Liver (tissue), 9 donors: Measurements from ENCODE around the gene JAKMIP1. TPM values are rescaled to one million over a fixed set of nuclear protein-coding genes. Genes with fewer than 3 reads are reported as not detected.

Source experiments
- DNase-seq: peaks from one replicate; pipeline ENCODE4 v3.0.0-alpha.2; 2017; ENCODE audit warnings: low spot score
- H3K27ac ChIP-seq, 2 donors: one replicate each; pipeline ENCODE4 v1.7.0; 2013; ENCODE audit warnings: inconsistent platforms in 2 of 2, low read length in 2 of 2, control low read depth in 1 of 2, low read depth in 1 of 2, mild to moderate bottlenecking in 1 of 2
- H3K27me3 ChIP-seq, 4 donors: one replicate each; pipeline versions ENCODE4 v1.6.1 to v1.7.0; 2013; ENCODE audit warnings: low read length in 3 of 4, inconsistent platforms in 1 of 4, mild to moderate bottlenecking in 1 of 4, moderate library complexity in 1 of 4; ENCODE audit not compliant: control insufficient read depth in 4 of 4, insufficient read depth in 4 of 4
- H3K36me3 ChIP-seq, 4 donors: one replicate each; pipeline versions ENCODE4 v1.6.1 to v1.7.0; 2013; ENCODE audit warnings: low read length in 3 of 4, mild to moderate bottlenecking in 3 of 4, low read depth in 1 of 4, moderate library complexity in 1 of 4; ENCODE audit not compliant: control insufficient read depth in 4 of 4, insufficient read depth in 3 of 4
- H3K4me1 ChIP-seq, 4 donors: one replicate each; pipeline versions ENCODE4 v1.6.1 to v1.7.0; 2013; ENCODE audit warnings: low read length in 3 of 4, mild to moderate bottlenecking in 3 of 4, moderate library complexity in 1 of 4; ENCODE audit not compliant: control insufficient read depth in 4 of 4, insufficient read depth in 4 of 4
- H3K4me3 ChIP-seq, 3 donors: one replicate each; pipeline versions ENCODE4 v1.6.1 to v1.7.0; 2013; ENCODE audit warnings: low read length in 3 of 3, control low read depth in 1 of 3, low read depth in 1 of 3, mild to moderate bottlenecking in 1 of 3
- H3K9ac ChIP-seq, 2 donors: one replicate each; pipeline ENCODE4 v1.7.0; 2013; ENCODE audit warnings: low read length in 2 of 2, mild to moderate bottlenecking in 2 of 2, moderate library complexity in 2 of 2, control low read depth in 1 of 2, low read depth in 1 of 2
- H3K9me3 ChIP-seq, 4 donors: one replicate each; pipeline versions ENCODE4 v1.6.1 to v1.7.0; 2013; ENCODE audit warnings: low read length in 3 of 4; ENCODE audit not compliant: control insufficient read depth in 4 of 4
- FOXA2 ChIP-seq: IDR thresholded peaks from 2 replicates; pipeline ENCODE4 v1.6.1; 2016; ENCODE audit warnings: antibody characterized with exemption
- HNF4A ChIP-seq, 2 donors: conservative IDR thresholded peaks; 2 replicates each; pipeline ENCODE4 v1.6.1; 2016; ENCODE audit warnings: antibody characterized with exemption in 2 of 2, mild to moderate bottlenecking in 2 of 2
- JUND ChIP-seq, 2 donors: IDR thresholded peaks; 2 replicates each; pipeline ENCODE4 v1.6.1; 2016; ENCODE audit warnings: antibody characterized with exemption in 2 of 2
- NR2F2 ChIP-seq: IDR thresholded peaks from 2 replicates; pipeline ENCODE4 v1.6.1; 2016; ENCODE audit warnings: antibody characterized with exemption
- RAD21 ChIP-seq, 2 donors: IDR thresholded peaks; 2 replicates each; pipeline ENCODE4 v1.6.1; 2016; ENCODE audit warnings: antibody characterized with exemption in 2 of 2, mild to moderate bottlenecking in 2 of 2
- RXRA ChIP-seq, 2 donors: IDR thresholded peaks; 2 replicates each; pipeline ENCODE4 v1.6.1; 2017 to 2018; ENCODE audit warnings: antibody characterized with exemption in 2 of 2, mild to moderate bottlenecking in 1 of 2
- TAF1 ChIP-seq: conservative IDR thresholded peaks from 2 replicates; pipeline ENCODE4 v1.6.1; 2016; ENCODE audit warnings: antibody characterized with exemption, mild to moderate bottlenecking
- YY1 ChIP-seq: IDR thresholded peaks from 2 replicates; pipeline ENCODE4 v1.6.1; 2016; ENCODE audit warnings: antibody characterized with exemption, mild to moderate bottlenecking
- WGBS: extraction: QIAGEN DNeasy Blood & Tissue Kit; methylation state at CpG from one replicate; pipeline ENCODE4 v1.1.7; 2013; 5-methylcytosine and 5-hydroxymethylcytosine counted together
- polyA plus RNA-seq, 2 donors: library from polyadenylated mRNA; stranded (reverse) in 1 of 2; unstranded in 1 of 2; fragments of 200-250 nt in 1 of 2; fragments of >200 nt in 1 of 2; fragmentation: Nextera tagmentation in 1 of 2; extraction: Ambion mirVana in 1 of 2; gene quantifications; one replicate each; pipeline versions ENCODE4 v1.2.1 to v1.2.3, GENCODE V29; 2013 to 2015
- total RNA-seq, 2 donors: library from RNA; depleted of rRNA; stranded (reverse); fragments of >200 nt; gene quantifications; one replicate each; pipeline ENCODE4 v1.2.3, GENCODE V29; 2014
- TF ChIP-seq, protein P1 (sequence below): fragments of 150-350 bp; IDR thresholded peaks from 2 replicates; pipeline ENCODE4 v1.5.1; 2017; ENCODE audit warnings: improper control_type of control experiment, low read depth, low read length; ENCODE audit not compliant: missing input control
- TF ChIP-seq, protein P2 (sequence below): IDR thresholded peaks from 2 replicates; pipeline ENCODE4 v1.6.1; 2016; ENCODE audit warnings: antibody characterized with exemption
- TF ChIP-seq, protein P3 (sequence below): IDR thresholded peaks from 2 replicates; pipeline ENCODE4 v1.6.1; 2016; ENCODE audit warnings: antibody characterized with exemption, mild to moderate bottlenecking
- donor health status: healthy.
- donor health status: healthy.
- donor health status: healthy.
- donor health status: healthy.
- donor health status: healthy.

Gene JAKMIP1
- total and polyA plus RNA-seq, 4 donors: 0.08 to 0.50 TPM; not detected in 2

DNA sequence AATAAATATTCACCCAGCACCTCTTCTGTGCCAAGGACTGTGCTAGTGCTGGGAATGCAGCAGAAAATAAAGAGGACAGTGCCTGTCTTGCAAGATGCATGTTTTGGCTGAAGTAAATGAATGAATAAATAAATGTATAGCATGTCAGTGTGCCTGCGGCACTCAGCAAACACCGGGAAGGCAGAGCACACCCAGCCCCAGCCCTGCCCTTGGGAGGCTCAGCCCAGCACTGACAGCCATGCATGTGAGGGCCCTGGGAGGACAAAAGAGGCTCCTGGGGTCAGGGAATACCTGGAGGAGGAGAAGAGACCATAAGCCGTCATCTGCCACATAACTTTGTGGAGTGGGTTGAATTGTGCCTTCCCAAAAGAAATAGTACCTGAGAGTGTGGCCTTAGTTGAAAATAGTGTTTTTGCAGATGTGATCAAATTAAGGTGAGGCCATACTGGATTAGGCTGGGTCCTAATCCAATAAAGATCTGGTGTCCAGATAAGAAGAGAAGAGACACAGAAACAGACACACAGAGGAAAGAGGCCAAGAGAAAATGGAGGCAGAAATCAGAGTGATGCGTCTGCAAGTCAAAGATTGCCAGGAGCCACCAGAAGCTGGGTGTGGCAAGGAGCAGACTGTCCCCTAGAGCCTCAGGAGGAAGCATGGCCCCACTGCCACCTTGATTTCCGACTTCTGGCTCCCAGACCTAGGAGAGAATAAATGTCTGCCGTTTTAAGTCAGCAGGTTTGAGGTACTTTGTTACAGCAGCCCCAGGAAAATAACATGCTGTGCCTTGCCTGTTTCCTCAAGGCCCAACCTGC is 198.5 kb downstream of the JAKMIP1 start (continued):
- no peak for TF ChIP-seq JUND (IDR thresholded peaks at IDR 0.05)
- no peak for TF ChIP-seq YY1
- no peak for TF ChIP-seq RAD21 (IDR thresholded peaks at IDR 0.05)
- TF ChIP-seq, protein P1, sequence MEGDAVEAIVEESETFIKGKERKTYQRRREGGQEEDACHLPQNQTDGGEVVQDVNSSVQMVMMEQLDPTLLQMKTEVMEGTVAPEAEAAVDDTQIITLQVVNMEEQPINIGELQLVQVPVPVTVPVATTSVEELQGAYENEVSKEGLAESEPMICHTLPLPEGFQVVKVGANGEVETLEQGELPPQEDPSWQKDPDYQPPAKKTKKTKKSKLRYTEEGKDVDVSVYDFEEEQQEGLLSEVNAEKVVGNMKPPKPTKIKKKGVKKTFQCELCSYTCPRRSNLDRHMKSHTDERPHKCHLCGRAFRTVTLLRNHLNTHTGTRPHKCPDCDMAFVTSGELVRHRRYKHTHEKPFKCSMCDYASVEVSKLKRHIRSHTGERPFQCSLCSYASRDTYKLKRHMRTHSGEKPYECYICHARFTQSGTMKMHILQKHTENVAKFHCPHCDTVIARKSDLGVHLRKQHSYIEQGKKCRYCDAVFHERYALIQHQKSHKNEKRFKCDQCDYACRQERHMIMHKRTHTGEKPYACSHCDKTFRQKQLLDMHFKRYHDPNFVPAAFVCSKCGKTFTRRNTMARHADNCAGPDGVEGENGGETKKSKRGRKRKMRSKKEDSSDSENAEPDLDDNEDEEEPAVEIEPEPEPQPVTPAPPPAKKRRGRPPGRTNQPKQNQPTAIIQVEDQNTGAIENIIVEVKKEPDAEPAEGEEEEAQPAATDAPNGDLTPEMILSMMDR: no peak
- TF ChIP-seq, protein P2, sequence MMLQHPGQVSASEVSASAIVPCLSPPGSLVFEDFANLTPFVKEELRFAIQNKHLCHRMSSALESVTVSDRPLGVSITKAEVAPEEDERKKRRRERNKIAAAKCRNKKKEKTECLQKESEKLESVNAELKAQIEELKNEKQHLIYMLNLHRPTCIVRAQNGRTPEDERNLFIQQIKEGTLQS: no peak
- TF ChIP-seq NR2F2: no peak
- TF ChIP-seq FOXA2: no peak

DNA sequence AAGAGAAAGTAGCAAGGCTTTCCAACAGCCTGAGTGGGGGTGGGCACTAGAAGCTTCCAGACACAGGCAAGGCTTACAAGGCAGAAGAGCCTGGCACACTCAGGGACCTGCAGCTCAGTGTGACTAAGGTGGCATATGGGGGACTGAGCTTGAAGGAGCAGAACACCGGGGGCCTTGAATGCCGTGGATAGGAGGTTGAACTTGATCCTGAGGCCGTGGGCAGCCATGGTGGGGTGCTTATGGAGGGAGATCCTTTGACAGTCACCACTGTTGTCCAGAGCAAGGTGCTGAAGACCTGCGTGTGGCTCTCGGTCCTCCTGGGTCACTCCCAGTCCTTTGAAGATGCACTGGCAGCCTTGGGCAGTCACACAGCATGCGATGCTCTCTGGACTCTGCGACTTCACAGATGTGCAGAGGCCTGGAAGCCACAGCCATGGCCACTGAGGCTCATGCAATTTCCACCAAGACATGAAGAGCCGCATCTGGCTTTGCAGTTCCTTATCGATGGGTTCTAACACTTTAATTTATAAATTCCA is 200.5 kb downstream of the JAKMIP1 start:
- no peaks in the 10 kb centered on the region for H3K36me3 ChIP-seq
- H3K27ac ChIP-seq: no peak overlapping the region
- no peaks in the 10 kb centered on the region for H3K9me3 ChIP-seq
- H3K4me1 ChIP-seq: no peaks in the 10 kb centered on the region
- 75% methylated on average over 9 of the region's 9 CpGs for WGBS
- no peaks in the 10 kb centered on the region for H3K27me3 ChIP-seq
- DNase-seq: no peak
- TF ChIP-seq YY1 (no peak), FOXA2 (no peak), HNF4A (conservative IDR thresholded peaks at IDR 0.05) (no peak), RXRA (IDR thresholded peaks at IDR 0.05) (no peak), TAF1 (no peak)
- TF ChIP-seq, protein P1: no peak
- TF ChIP-seq, protein P3, sequence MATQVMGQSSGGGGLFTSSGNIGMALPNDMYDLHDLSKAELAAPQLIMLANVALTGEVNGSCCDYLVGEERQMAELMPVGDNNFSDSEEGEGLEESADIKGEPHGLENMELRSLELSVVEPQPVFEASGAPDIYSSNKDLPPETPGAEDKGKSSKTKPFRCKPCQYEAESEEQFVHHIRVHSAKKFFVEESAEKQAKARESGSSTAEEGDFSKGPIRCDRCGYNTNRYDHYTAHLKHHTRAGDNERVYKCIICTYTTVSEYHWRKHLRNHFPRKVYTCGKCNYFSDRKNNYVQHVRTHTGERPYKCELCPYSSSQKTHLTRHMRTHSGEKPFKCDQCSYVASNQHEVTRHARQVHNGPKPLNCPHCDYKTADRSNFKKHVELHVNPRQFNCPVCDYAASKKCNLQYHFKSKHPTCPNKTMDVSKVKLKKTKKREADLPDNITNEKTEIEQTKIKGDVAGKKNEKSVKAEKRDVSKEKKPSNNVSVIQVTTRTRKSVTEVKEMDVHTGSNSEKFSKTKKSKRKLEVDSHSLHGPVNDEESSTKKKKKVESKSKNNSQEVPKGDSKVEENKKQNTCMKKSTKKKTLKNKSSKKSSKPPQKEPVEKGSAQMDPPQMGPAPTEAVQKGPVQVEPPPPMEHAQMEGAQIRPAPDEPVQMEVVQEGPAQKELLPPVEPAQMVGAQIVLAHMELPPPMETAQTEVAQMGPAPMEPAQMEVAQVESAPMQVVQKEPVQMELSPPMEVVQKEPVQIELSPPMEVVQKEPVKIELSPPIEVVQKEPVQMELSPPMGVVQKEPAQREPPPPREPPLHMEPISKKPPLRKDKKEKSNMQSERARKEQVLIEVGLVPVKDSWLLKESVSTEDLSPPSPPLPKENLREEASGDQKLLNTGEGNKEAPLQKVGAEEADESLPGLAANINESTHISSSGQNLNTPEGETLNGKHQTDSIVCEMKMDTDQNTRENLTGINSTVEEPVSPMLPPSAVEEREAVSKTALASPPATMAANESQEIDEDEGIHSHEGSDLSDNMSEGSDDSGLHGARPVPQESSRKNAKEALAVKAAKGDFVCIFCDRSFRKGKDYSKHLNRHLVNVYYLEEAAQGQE: no peak
- H3K9ac ChIP-seq: no peak overlapping the region
- H3K4me3 ChIP-seq: no peak overlapping the region
